WTC11 (cell line): ENCODE data around the gene FDPS.

ENCODE experiments used
- AFF4 ChIP-seq: sonication (generic); formaldehyde crosslinking; IDR thresholded peaks from 2 replicates; pipeline ENCODE4 v1.8.1; 2023; ENCODE audit warnings: mild to moderate bottlenecking, missing genetic modification reagents, borderline replicate concordance
- ARID4B ChIP-seq: sonication (generic); formaldehyde crosslinking; IDR thresholded peaks from 2 replicates; pipeline ENCODE4 v1.8.0; 2023; ENCODE audit warnings: missing genetic modification reagents, mild to moderate bottlenecking, borderline replicate concordance
- CREB1 ChIP-seq: sonication (generic); formaldehyde crosslinking; IDR thresholded peaks from 2 replicates; pipeline ENCODE4 v1.8.0; 2023; ENCODE audit warnings: mild to moderate bottlenecking, missing genetic modification reagents
- CTCF ChIP-seq: fragments of 200-600 bp; IDR thresholded peaks from 2 replicates; pipeline ENCODE4 v1.8.0; 2022; ENCODE audit warnings: antibody characterized with exemption
- ELF4 ChIP-seq: sonication (generic); formaldehyde crosslinking; IDR thresholded peaks from 2 replicates; pipeline ENCODE4 v1.8.1; 2022; ENCODE audit warnings: low read depth, mild to moderate bottlenecking, moderate library complexity, missing genetic modification reagents
- FOXJ3 ChIP-seq: sonication (generic); formaldehyde crosslinking; IDR thresholded peaks from 2 replicates; pipeline ENCODE4 v1.9.0; 2021; ENCODE audit warnings: missing genetic modification reagents, mild to moderate bottlenecking, borderline replicate concordance
- KAT7 ChIP-seq: sonication (generic); formaldehyde crosslinking; IDR thresholded peaks from 2 replicates; pipeline ENCODE4 v1.8.1; 2023; ENCODE audit warnings: missing genetic modification reagents, mild to moderate bottlenecking, borderline replicate concordance
- MYBL2 ChIP-seq: sonication (generic); formaldehyde crosslinking; IDR thresholded peaks from 2 replicates; pipeline ENCODE4 v1.8.1; 2023; ENCODE audit warnings: mild to moderate bottlenecking, moderate library complexity, missing genetic modification reagents
- NR3C1 ChIP-seq: sonication (generic); formaldehyde crosslinking; conservative IDR thresholded peaks from 2 replicates; pipeline ENCODE4 v1.8.1; 2023; ENCODE audit warnings: low read depth, mild to moderate bottlenecking, missing genetic modification reagents

- no peak for TF ChIP-seq NR3C1
- TF ChIP-seq FOXJ3 (CRISPR knock-in tag) = no peak
- no peak for TF ChIP-seq ELF4 (CRISPR knock-in tag)
- TF ChIP-seq ARID4B (CRISPR knock-in tag) = no peak
- no peak for TF ChIP-seq AFF4
- no peak for TF ChIP-seq CTCF
- no peak for TF ChIP-seq MYBL2
- TF ChIP-seq CREB1 (CRISPR knock-in tag) = no peak
- TF ChIP-seq KAT7 = no peak
These were observed 21.4 kb downstream of the FDPS start for GRCh38 chr1:155329980-155330598.
